Suprapubic skin (tissue), 2 donors: ENCODE results near the gene ZBTB16.

Experiments used
- EP300 ChIP-seq: sonication (generic); formaldehyde crosslinking; IDR thresholded peaks from one replicate; pipeline ENCODE4 v1.6.1; 2017; ENCODE audit warnings: antibody characterized with exemption
- POLR2A ChIP-seq, 2 donors: fragments of 450-650 bp; IDR thresholded peaks; one replicate each; pipeline ENCODE4 v1.6.1; 2017; ENCODE audit warnings: antibody characterized with exemption in 2 of 2, mild to moderate bottlenecking in 2 of 2, moderate library complexity in 2 of 2

GRCh38 chr11:114077482-114078305, 18.2 kb downstream of the ZBTB16 start:
- TF ChIP-seq EP300: no peak
- no peak for TF ChIP-seq POLR2A (IDR thresholded peaks at IDR 0.05)
